Measurements from ENCODE around the gene RNASE1.

The RNASE1 gene

GRCh38 chr14:20802341-20803084 is at the start of gene RNASE1:
Gene RNASE1, minus strand, starts transcription at chr14:20802844. Its CDS starts 776 bp downstream, at chr14:20802068.
- H3K4me1 ChIP-seq (ENCODE audit: control insufficient read depth, insufficient read depth, low read length) = no peaks in the 10 kb centered on the region
- H3K36me3 ChIP-seq (ENCODE audit: control insufficient read depth in 2 of 2, insufficient read depth in 1 of 2, low read length in 2 of 2) = no peaks in the 10 kb centered on the region
- no peak within 1 kb of the TSS for H3K4me3 ChIP-seq (ENCODE audit: low read depth, low read length)
- H3K27ac ChIP-seq (ENCODE audit: extremely low read depth, low read depth, low read length) = no peak within 1 kb of the TSS
- H3K9me3 ChIP-seq (ENCODE audit: control insufficient read depth, insufficient read depth, low read depth, low read length) = no peaks in the 10 kb centered on the region
- TF ChIP-seq ZBTB11 (tag by site-specific recombination; conservative IDR thresholded peaks at IDR 0.05; ENCODE audit: low read depth) (no peak), ZBTB20 (tag by site-specific recombination; IDR thresholded peaks at IDR 0.05) (peak; percentile 34; the same call in 1 of the 2 replicates)
- ChIA-PET CTCF (interaction anchor here (0.5 to 0.6 kb wide), 2 partner anchors 72 to 74 kb away, joined by 3 to 5 read pairs; no protein-coding TSS in a partner anchor), POLR2A (no interaction called here)

DNA sequence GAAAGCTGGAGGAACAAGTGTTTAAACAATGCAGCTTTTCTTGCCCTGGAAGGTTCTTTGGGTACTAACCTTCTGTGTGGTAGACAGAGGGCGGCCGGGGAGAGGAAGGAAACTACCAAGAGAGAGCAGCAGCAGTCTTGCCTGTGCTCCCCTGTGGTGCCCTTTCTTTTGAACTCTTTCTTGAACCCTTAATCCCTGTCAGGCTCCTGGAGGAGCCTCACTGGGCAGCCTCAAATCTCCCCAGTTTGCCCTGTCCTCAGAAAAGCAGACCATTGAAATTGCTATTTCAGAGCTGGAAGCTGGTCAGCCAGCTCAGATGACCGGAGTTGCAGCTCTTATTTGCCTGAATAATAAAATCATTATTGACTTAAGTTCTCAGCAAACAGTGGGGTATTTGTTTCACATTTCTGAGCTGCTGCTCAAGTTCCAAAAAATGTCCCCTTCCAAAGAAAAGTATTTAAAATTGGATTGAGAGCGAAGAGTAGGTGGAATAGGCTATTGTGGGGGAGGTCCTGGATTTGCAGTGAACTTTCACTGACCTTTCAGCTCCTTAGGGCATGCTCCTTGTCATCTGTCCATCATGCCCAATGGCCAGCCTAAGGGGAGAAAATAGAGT is 46.4 kb upstream of the RNASE1 start:
- Histone ChIP-seq H3K4me1 (ENCODE audit: control insufficient read depth, insufficient read depth, low read length) (no peaks in the 10 kb centered on the region), H3K9me3 (ENCODE audit: control insufficient read depth, insufficient read depth, low read depth, low read length) (no peaks in the 10 kb centered on the region), H3K36me3 (ENCODE audit: control insufficient read depth in 2 of 2, insufficient read depth in 1 of 2, low read length in 2 of 2) (no peaks in the 10 kb centered on the region), H3K4me3 (ENCODE audit: low read depth, low read length) (no peak overlapping the region), H3K27ac (ENCODE audit: extremely low read depth, low read depth, low read length) (no peak overlapping the region)
- TF ChIP-seq ZNF132 (tag by site-specific recombination; IDR thresholded peaks at IDR 0.05; ENCODE audit: borderline replicate concordance) = no peak
- peak; percentile 38; the same call in 1 of the 2 replicates for TF ChIP-seq ZNF335 (tag by site-specific recombination; conservative IDR thresholded peaks at IDR 0.05)
- ChIA-PET CTCF (interaction anchor here (0.5 to 3.2 kb wide), 5 partner anchors 9 to 152 kb away, joined by 3 to 27 read pairs (median 3); no protein-coding TSS in a partner anchor), POLR2A (no interaction called here)

DNA sequence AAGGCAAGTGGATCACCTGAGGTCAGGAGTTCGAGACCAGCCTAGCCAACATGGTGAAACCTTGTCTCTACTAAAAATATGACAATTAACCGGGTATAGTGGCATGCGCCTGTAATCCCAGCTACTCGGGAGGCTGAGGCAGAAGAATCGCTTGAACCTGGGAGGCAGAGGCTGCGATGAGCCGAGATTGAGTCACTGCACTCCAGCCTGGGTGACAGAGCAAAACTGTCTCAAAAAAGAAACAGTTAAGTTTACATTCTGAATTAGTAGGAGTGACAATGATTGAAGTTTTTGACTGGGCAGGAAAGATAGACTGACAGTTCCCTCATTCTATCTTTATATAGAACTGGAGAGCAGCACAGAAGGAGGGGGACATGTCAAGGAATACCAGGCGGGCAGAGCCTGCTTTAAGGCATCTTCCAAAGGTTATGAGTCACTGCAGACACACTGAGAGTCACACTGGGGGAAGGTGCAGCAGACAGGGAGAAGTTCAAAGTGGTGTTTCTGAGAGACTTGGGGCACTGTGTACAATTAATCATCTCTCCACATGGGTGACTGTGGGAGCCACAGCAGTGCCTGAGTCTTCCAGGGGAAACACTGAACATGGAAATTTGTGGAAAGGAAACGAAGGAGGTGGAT is 45.8 kb upstream of the RNASE1 start:
- no peak overlapping the region for H3K27ac ChIP-seq (ENCODE audit: extremely low read depth, low read depth, low read length)
- no peaks in the 10 kb centered on the region for H3K4me1 ChIP-seq (ENCODE audit: control insufficient read depth, insufficient read depth, low read length)
- ChIA-PET POLR2A (no interaction called here), CTCF (interaction anchor here (0.5 to 3.2 kb wide), 7 partner anchors 10 to 164 kb away, joined by 3 to 27 read pairs (median 4); no protein-coding TSS in a partner anchor)
- H3K36me3 ChIP-seq (ENCODE audit: control insufficient read depth in 2 of 2, insufficient read depth in 1 of 2, low read length in 2 of 2) = no peaks in the 10 kb centered on the region
- no peaks in the 10 kb centered on the region for H3K9me3 ChIP-seq (ENCODE audit: control insufficient read depth, insufficient read depth, low read depth, low read length)
- TF ChIP-seq ZNF600 (tag by site-specific recombination; IDR thresholded peaks at IDR 0.05) (0 out of 2 replicates have a peak, but pooled peaks have one; percentile 27), ZNF26 (tag by site-specific recombination; IDR thresholded peaks at IDR 0.05) (no peak), ZIC2 (tag by site-specific recombination; IDR thresholded peaks at IDR 0.05) (peak; percentile 93), HOXA7 (CRISPR knock-in tag; IDR thresholded peaks at IDR 0.05; ENCODE audit: borderline replicate concordance) (no peak), ZNF394 (tag by site-specific recombination; IDR thresholded peaks at IDR 0.05; ENCODE audit: borderline replicate concordance) (no peak), PRDM4 (tag by site-specific recombination; IDR thresholded peaks at IDR 0.05) (no peak)
- TF ChIP-seq, protein P1, sequence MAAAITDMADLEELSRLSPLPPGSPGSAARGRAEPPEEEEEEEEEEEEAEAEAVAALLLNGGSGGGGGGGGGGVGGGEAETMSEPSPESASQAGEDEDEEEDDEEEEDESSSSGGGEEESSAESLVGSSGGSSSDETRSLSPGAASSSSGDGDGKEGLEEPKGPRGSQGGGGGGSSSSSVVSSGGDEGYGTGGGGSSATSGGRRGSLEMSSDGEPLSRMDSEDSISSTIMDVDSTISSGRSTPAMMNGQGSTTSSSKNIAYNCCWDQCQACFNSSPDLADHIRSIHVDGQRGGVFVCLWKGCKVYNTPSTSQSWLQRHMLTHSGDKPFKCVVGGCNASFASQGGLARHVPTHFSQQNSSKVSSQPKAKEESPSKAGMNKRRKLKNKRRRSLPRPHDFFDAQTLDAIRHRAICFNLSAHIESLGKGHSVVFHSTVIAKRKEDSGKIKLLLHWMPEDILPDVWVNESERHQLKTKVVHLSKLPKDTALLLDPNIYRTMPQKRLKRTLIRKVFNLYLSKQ (tag by site-specific recombination; IDR thresholded peaks at IDR 0.05; ENCODE audit: borderline replicate concordance) = no peak
- TF ChIP-seq, protein P2, sequence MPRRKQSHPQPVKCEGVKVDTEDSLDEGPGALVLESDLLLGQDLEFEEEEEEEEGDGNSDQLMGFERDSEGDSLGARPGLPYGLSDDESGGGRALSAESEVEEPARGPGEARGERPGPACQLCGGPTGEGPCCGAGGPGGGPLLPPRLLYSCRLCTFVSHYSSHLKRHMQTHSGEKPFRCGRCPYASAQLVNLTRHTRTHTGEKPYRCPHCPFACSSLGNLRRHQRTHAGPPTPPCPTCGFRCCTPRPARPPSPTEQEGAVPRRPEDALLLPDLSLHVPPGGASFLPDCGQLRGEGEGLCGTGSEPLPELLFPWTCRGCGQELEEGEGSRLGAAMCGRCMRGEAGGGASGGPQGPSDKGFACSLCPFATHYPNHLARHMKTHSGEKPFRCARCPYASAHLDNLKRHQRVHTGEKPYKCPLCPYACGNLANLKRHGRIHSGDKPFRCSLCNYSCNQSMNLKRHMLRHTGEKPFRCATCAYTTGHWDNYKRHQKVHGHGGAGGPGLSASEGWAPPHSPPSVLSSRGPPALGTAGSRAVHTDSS (tag by site-specific recombination; IDR thresholded peaks at IDR 0.05) = no peak
- no peak overlapping the region for H3K4me3 ChIP-seq (ENCODE audit: low read depth, low read length)

Data from HEK293 (cell line).